Kidney (tissue), 14 donors: ENCODE data around the gene OR10H4. TPM values are rescaled to one million over a fixed set of nuclear protein-coding genes. Genes with fewer than 3 reads are reported as not detected.

Experiments
- DNase-seq, 5 donors: peaks; one replicate each; pipeline ENCODE4 v3.0.0-alpha.2; 2013 to 2020
- FAIRE-seq: peaks from 2 replicates; lab custom pipeline; 2012; peaks lifted over from hg19 to GRCh38; lab: Jason Lieb, UNC
- H3K27ac ChIP-seq, 2 donors: one replicate each; pipeline ENCODE4 v1.7.0; 2013; ENCODE audit warnings: low read depth in 2 of 2, low read length in 2 of 2, inconsistent platforms in 1 of 2
- H3K27me3 ChIP-seq: one replicate; pipeline ENCODE4 v1.7.1; 2013; ENCODE audit warnings: low read length, inconsistent platforms; ENCODE audit not compliant: control insufficient read depth, insufficient read depth
- H3K36me3 ChIP-seq, 3 donors: one replicate each; pipeline versions ENCODE4 v1.7.0 to v1.7.1; 2013; ENCODE audit warnings: low read length in 3 of 3, control low read depth in 1 of 3, inconsistent platforms in 1 of 3; ENCODE audit not compliant: insufficient read depth in 3 of 3, control insufficient read depth in 2 of 3
- H3K4me1 ChIP-seq, 3 donors: one replicate each; pipeline versions ENCODE4 v1.7.0 to v1.7.1; 2013; ENCODE audit warnings: low read length in 3 of 3, inconsistent platforms in 1 of 3, low read depth in 1 of 3; ENCODE audit not compliant: control insufficient read depth in 2 of 3, insufficient read depth in 2 of 3
- H3K4me3 ChIP-seq, 3 donors: one replicate each; pipeline versions ENCODE4 v1.7.0 to v1.8.1; 2013; ENCODE audit warnings: low read length in 3 of 3, control low read depth in 1 of 3, inconsistent platforms in 1 of 3
- H3K9ac ChIP-seq, 3 donors: one replicate each; pipeline versions ENCODE4 v1.7.0 to v1.7.1; 2013; ENCODE audit warnings: low read length in 3 of 3, control low read depth in 1 of 3, inconsistent platforms in 1 of 3
- H3K9me3 ChIP-seq, 3 donors: one replicate each; pipeline versions ENCODE4 v1.7.0 to v1.7.1; 2013; ENCODE audit warnings: low read length in 3 of 3, control low read depth in 1 of 3, inconsistent platforms in 1 of 3; ENCODE audit not compliant: control insufficient read depth in 2 of 3, insufficient read depth in 1 of 3
- intact Hi-C: fragments of 100-400 bp; cut with DNase I; formaldehyde crosslinking; loops from one replicate; pipeline ENCODE4 v1.11.1; 2022
- polyA plus RNA-seq: library from polyadenylated mRNA; stranded (reverse); fragments of 350-450 nt; fragmentation: Illumina TruSeq; extraction: RNeasy Lipid Tissue Mini Kit (QIAGEN cat#74804); gene quantifications from one replicate; pipeline ENCODE4 v1.2.3, GENCODE V29; 2014; ENCODE audit warnings: low read depth, low replicate concordance; ENCODE audit not compliant: insufficient read depth
- total RNA-seq: library from RNA; stranded (reverse); fragmentation: NEBNext Ultra II Directional; extraction: Animal tissue kit (Norgen Biotek cat#: 25700); gene quantifications from one replicate; pipeline ENCODE4 v1.2.1, GENCODE V29; 2021
- TF ChIP-seq, protein P1 (sequence below): IDR thresholded peaks from 3 replicates; pipeline ENCODE4 v1.5.1; 2012; ENCODE audit warnings: mild to moderate bottlenecking, moderate library complexity, borderline replicate concordance; ENCODE audit not compliant: insufficient read depth; ENCODE audit errors: extremely low read depth
- donor health status: control.
- donor health status: control.
- donor health status: control.
- donor health status: control.
- donor health status: control.
- donor health status: DM: yes; HTN: yes; CAD: no.
- donor health status: Normal renal cell carcinoma (clear cell type).

Gene OR10H4
- total and polyA plus RNA-seq, 2 donors from 2014 or later = not detected

- FAIRE-seq = no peak
- peaks cover 0 to 2% (median 0%) of the 10 kb centered on the region in 3 donors for H3K9me3 ChIP-seq
- peak within 1 kb of the TSS in 1 of 2 donors; percentile 69 for H3K27ac ChIP-seq
- H3K4me3 ChIP-seq = no peak within 1 kb of the TSS
- intact Hi-C loops = no loop called here
- TF ChIP-seq, protein P1, sequence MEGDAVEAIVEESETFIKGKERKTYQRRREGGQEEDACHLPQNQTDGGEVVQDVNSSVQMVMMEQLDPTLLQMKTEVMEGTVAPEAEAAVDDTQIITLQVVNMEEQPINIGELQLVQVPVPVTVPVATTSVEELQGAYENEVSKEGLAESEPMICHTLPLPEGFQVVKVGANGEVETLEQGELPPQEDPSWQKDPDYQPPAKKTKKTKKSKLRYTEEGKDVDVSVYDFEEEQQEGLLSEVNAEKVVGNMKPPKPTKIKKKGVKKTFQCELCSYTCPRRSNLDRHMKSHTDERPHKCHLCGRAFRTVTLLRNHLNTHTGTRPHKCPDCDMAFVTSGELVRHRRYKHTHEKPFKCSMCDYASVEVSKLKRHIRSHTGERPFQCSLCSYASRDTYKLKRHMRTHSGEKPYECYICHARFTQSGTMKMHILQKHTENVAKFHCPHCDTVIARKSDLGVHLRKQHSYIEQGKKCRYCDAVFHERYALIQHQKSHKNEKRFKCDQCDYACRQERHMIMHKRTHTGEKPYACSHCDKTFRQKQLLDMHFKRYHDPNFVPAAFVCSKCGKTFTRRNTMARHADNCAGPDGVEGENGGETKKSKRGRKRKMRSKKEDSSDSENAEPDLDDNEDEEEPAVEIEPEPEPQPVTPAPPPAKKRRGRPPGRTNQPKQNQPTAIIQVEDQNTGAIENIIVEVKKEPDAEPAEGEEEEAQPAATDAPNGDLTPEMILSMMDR = no peak
- peaks cover 13% of the 10 kb centered on the region for H3K27me3 ChIP-seq
- H3K4me1 ChIP-seq = peaks cover 0 to 2% (median 0%) of the 10 kb centered on the region in 3 donors
- DNase-seq = peak in 1 of 5 donors; percentile 4
- no peaks in the 10 kb centered on the region for H3K36me3 ChIP-seq
- no peak within 1 kb of the TSS for H3K9ac ChIP-seq
Observed at GRCh38 chr19:15934332-15935078, 14.3 kb upstream of the OR10H4 start, which contains the start of gene CYP4F11. TSS of gene CYP4F11 (minus strand) at chr19:15934529. CDS start at chr19:15934408, 121 bp downstream.

GRCh38 chr19:15935167-15935702, 13.6 kb upstream of the OR10H4 start:
- no peak for DNase-seq
- intact Hi-C loops = no loop called here

GRCh38 chr19:15936173-15936572, 12.6 kb upstream of the OR10H4 start:
- no peak for FAIRE-seq
- intact Hi-C loops = no loop called here
- TF ChIP-seq, protein P1 = no peak
- no peak overlapping the region for H3K4me3 ChIP-seq
- no peaks in the 10 kb centered on the region for H3K36me3 ChIP-seq
- H3K27ac ChIP-seq = no peak overlapping the region
- H3K9me3 ChIP-seq = peaks cover 0 to 2% (median 0%) of the 10 kb centered on the region in 3 donors
- H3K9ac ChIP-seq = no peak overlapping the region
- no peak for DNase-seq
- peaks cover 0 to 2% (median 0%) of the 10 kb centered on the region in 3 donors for H3K4me1 ChIP-seq
- peaks cover 6% of the 10 kb centered on the region for H3K27me3 ChIP-seq

More at GRCh38 chr19:15935167-15935702, 13.6 kb upstream of the OR10H4 start:
- H3K36me3 ChIP-seq = no peaks in the 10 kb centered on the region
- no peak overlapping the region for H3K4me3 ChIP-seq
- peaks cover 0 to 2% (median 0%) of the 10 kb centered on the region in 3 donors for H3K4me1 ChIP-seq
- peaks cover 13% of the 10 kb centered on the region for H3K27me3 ChIP-seq
- peaks cover 0 to 2% (median 0%) of the 10 kb centered on the region in 3 donors for H3K9me3 ChIP-seq
- no peak overlapping the region for H3K27ac ChIP-seq
- TF ChIP-seq, protein P1 = no peak
- no peak for FAIRE-seq
- no peak overlapping the region for H3K9ac ChIP-seq
